IPS-NIHi7 (cell line): ENCODE data around the gene EHD4.

ENCODE experiments used
- DNase-seq: peaks from one replicate; pipeline ENCODE4 v3.0.0; 2012; ENCODE audit warnings: mixed read lengths; ENCODE audit errors: extremely low spot score

The EHD4 gene

GRCh38 chr15:41895957-41896356, 76.4 kb downstream of the EHD4 start:
- no peak for DNase-seq

GRCh38 chr15:41895491-41895890, 76.9 kb downstream of the EHD4 start:
- DNase-seq: no peak

- peak; percentile 69 for DNase-seq
These were observed 77.4 kb downstream of the EHD4 start for GRCh38 chr15:41894791-41895463.

- DNase-seq: no peak
These were observed 78.0 kb downstream of the EHD4 start for GRCh38 chr15:41894251-41894790.

GRCh38 chr15:41893422-41894250, 78.7 kb downstream of the EHD4 start, which contains the start of gene SPTBN5:
Gene SPTBN5 (minus strand): TSS chr15:41894053. CDS start chr15:41893497, 556 bp downstream.
- no peak for DNase-seq

- DNase-seq: no peak
These were observed 79.5 kb downstream of the EHD4 start for GRCh38 chr15:41892621-41893421.

- DNase-seq: no peak
These were observed 80.4 kb downstream of the EHD4 start for GRCh38 chr15:41891946-41892345.

- no peak for DNase-seq
These were observed 81.1 kb downstream of the EHD4 start for GRCh38 chr15:41891226-41891625.

GRCh38 chr15:41890050-41890690, 82.2 kb downstream of the EHD4 start:
- no peak for DNase-seq

- DNase-seq: no peak
These were observed 83.6 kb downstream of the EHD4 start for GRCh38 chr15:41888662-41889253.

- no peak for DNase-seq
These were observed 84.5 kb downstream of the EHD4 start for GRCh38 chr15:41887893-41888292.

- no peak for DNase-seq
These were observed 85.2 kb downstream of the EHD4 start for GRCh38 chr15:41887161-41887560.

- DNase-seq: no peak
These were observed 85.6 kb downstream of the EHD4 start for GRCh38 chr15:41886741-41887140.

GRCh38 chr15:41885841-41886240, 86.5 kb downstream of the EHD4 start:
- no peak for DNase-seq

- DNase-seq: no peak
These were observed 87.0 kb downstream of the EHD4 start for GRCh38 chr15:41885321-41885720.

GRCh38 chr15:41884458-41884857, 87.9 kb downstream of the EHD4 start:
- no peak for DNase-seq

- DNase-seq: no peak
These were observed 88.9 kb downstream of the EHD4 start for GRCh38 chr15:41883484-41883825.

- no peak for DNase-seq
These were observed 89.5 kb downstream of the EHD4 start for GRCh38 chr15:41882689-41883483.

GRCh38 chr15:41881920-41882688, 90.3 kb downstream of the EHD4 start:
- peak; percentile 75 for DNase-seq

- DNase-seq: no peak
These were observed 90.8 kb downstream of the EHD4 start for GRCh38 chr15:41881550-41881919.
